Epithelial cell of proximal tubule (primary cell): ENCODE measurements around the gene RDM1. TPM values are rescaled to one million over a fixed set of nuclear protein-coding genes. Genes with fewer than 3 reads are reported as not detected.

Source experiments
- DNase-seq: peaks from one replicate; pipeline ENCODE4 v3.0.0-alpha.2; 2011; ENCODE audit warnings: low read depth
- H3K4me3 ChIP-seq: 2 replicates; pipeline ENCODE4 v1.5.1; 2011; ENCODE audit warnings: low read depth, mild to moderate bottlenecking, low read length
- total RNA-seq: library from RNA; depleted of rRNA; stranded (reverse); fragments of >200 nt; gene quantifications from 2 replicates; pipeline ENCODE4 v1.2.3, GENCODE V29; 2015
- TF ChIP-seq, protein P1 (sequence below): conservative IDR thresholded peaks from 2 replicates; pipeline ENCODE4 v1.5.1; 2012; ENCODE audit warnings: low read depth, mild to moderate bottlenecking, low read length

The RDM1 gene
- total RNA-seq, 1 donor from 2014 or later = 4.0 TPM

DNA sequence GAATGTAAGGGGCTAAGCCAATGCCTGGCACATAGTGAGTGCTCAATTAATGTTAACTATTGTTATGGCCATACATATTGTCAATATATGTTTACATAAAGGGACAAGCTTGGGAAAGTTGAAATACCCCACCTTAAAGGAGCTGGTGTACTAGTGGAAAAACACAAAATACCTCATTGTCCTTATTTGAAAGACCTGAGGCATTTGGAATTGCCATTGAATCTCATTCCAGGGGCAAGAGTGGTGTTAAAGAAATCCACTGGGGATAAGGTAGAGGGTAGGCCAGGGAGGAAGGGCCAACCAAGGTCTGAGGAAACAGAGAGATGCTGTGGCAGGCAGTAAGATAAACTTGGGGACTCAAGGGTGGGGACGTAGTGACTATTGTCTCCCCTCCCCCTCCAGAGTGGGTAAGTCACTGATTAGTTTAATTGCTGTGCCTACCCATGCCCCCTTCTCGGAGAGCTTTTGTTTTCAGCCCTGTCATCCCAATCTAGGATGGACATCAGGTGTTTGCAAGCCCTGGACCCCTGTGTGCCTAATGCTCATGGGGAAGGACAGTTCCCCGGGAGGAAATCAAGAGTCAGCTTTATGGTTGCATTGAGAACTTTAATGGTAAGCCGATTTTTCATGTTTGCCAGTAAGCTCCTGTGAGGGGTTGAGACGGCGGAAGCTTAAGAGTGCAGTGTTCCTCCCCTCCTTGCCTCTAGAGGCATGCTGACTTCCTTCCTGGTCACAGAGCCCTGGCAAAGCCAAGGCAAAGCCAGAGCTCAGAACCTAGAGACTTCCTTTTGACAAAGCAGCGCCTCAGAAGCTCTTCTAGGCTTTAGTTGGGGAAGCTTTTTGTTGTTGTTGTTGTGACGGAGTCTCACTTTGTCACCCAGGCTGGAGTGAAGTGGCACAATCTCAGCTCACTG, 59.4 kb downstream of the RDM1 start:
- DNase-seq = no peak
- TF ChIP-seq, protein P1, sequence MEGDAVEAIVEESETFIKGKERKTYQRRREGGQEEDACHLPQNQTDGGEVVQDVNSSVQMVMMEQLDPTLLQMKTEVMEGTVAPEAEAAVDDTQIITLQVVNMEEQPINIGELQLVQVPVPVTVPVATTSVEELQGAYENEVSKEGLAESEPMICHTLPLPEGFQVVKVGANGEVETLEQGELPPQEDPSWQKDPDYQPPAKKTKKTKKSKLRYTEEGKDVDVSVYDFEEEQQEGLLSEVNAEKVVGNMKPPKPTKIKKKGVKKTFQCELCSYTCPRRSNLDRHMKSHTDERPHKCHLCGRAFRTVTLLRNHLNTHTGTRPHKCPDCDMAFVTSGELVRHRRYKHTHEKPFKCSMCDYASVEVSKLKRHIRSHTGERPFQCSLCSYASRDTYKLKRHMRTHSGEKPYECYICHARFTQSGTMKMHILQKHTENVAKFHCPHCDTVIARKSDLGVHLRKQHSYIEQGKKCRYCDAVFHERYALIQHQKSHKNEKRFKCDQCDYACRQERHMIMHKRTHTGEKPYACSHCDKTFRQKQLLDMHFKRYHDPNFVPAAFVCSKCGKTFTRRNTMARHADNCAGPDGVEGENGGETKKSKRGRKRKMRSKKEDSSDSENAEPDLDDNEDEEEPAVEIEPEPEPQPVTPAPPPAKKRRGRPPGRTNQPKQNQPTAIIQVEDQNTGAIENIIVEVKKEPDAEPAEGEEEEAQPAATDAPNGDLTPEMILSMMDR = no peak
- no peak overlapping the region for H3K4me3 ChIP-seq

DNA sequence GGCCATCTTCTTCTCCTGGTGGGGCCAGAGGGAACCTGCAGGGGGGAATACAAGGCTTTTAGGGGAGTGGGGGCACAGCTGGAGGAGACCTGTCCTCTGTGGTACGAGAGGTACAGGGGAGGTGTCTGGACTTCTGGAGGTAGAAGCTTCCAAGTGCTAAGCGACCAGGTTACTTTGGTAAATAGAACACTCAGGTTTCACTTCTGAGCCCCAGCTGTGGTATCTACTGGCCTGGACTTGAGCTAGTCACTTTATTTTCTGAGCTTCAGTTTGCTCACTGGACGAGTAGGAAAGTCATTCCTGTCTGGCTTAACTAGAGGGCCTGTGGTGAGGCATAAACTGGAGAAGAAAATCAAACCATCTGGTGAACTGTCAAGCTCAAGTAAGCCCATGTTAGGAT, 61.8 kb downstream of the RDM1 start, which contains the start of gene HEATR9:
HEATR9 (minus strand) TSS at position 155 of the 400 bp plus-strand sequence; CDS start at position 6, 149 bp downstream.
- TF ChIP-seq, protein P1 = no peak
- no peak within 1 kb of the TSS for H3K4me3 ChIP-seq
- DNase-seq = no peak

Other genes with a start within 250 kb of the RDM1 start
- 0.92 and 1.6 TPM in 2 replicates for gene RASL10B, start 199.1 kb downstream of the RDM1 start, total RNA-seq
- not detected in 2 replicates for gene GAS2L2, start 177.5 kb downstream of the RDM1 start, total RNA-seq
- 1.0 TPM in 1 of 2 replicates, not detected in the other for gene C17orf50, start 169.9 kb downstream of the RDM1 start, total RNA-seq
- not detected in 2 replicates for gene MMP28, start 135.1 kb downstream of the RDM1 start, total RNA-seq
- gene TAF15, start 121.3 kb downstream of the RDM1 start, total RNA-seq = 17.3 and 28.1 TPM in 2 replicates
- gene HEATR9, start 61.9 kb downstream of the RDM1 start, total RNA-seq = not detected in 2 replicates
- gene CCL5, start 50.4 kb downstream of the RDM1 start, total RNA-seq = not detected in 2 replicates
- not detected in 2 replicates for gene LYZL6, start 12.9 kb upstream of the RDM1 start, total RNA-seq
- gene CCL16, start 50.7 kb upstream of the RDM1 start, total RNA-seq = not detected in 2 replicates
- not detected in 2 replicates for gene CCL14, start 56.0 kb upstream of the RDM1 start, total RNA-seq
- gene CCL15, start 70.8 kb upstream of the RDM1 start, total RNA-seq = not detected in 2 replicates
- not detected in 2 replicates for gene CCL23, start 87.2 kb upstream of the RDM1 start, total RNA-seq
- gene CCL18, start 133.5 kb upstream of the RDM1 start, total RNA-seq = not detected in 2 replicates
- gene CCL3, start 159.4 kb upstream of the RDM1 start, total RNA-seq = 1.3 TPM in 1 of 2 replicates, not detected in the other
- 0.40 TPM in 1 of 2 replicates, not detected in the other for gene CCL4, start 173.1 kb upstream of the RDM1 start, total RNA-seq
- gene TBC1D3B, start 245.9 kb upstream of the RDM1 start, total RNA-seq = 4.8 TPM in 1 of 2 replicates, not detected in the other